ENCODE measurements around the gene FADS3.
"Not testable (repeated sequence)": the region's sequence is repeated elsewhere in the genome, so short reads cannot be mapped to it uniquely, and the experiment has no call there.

Gene FADS3

GRCh38 chr11:61883327-61883726, 8.0 kb downstream of the FADS3 start:
- H3K27ac ChIP-seq = no peak overlapping the region
- no peak for DNase-seq (ENCODE audit: low read depth, low spot score)

- DNase-seq (ENCODE audit: low read depth, low spot score) = no peak
- H3K27ac ChIP-seq = no peak overlapping the region
Observed at GRCh38 chr11:61882879-61883278, 8.5 kb downstream of the FADS3 start.

GRCh38 chr11:61882267-61882666, 9.1 kb downstream of the FADS3 start:
- DNase-seq (ENCODE audit: low read depth, low spot score); H3K27ac ChIP-seq: not testable (repeated sequence)

GRCh38 chr11:61881397-61881796, 9.9 kb downstream of the FADS3 start:
- no peak overlapping the region for H3K27ac ChIP-seq
- DNase-seq (ENCODE audit: low read depth, low spot score) = no peak

GRCh38 chr11:61880454-61880853, 10.9 kb downstream of the FADS3 start:
- DNase-seq (ENCODE audit: low read depth, low spot score) = no peak
- H3K27ac ChIP-seq = no peak overlapping the region

GRCh38 chr11:61880031-61880430, 11.3 kb downstream of the FADS3 start:
- DNase-seq (ENCODE audit: low read depth, low spot score) = no peak
- no peak overlapping the region for H3K27ac ChIP-seq

- no peak for DNase-seq (ENCODE audit: low read depth, low spot score)
- no peak overlapping the region for H3K27ac ChIP-seq
Observed at GRCh38 chr11:61879152-61879551, 12.2 kb downstream of the FADS3 start.

GRCh38 chr11:61875698-61876097, 15.6 kb downstream of the FADS3 start:
- no peak overlapping the region for H3K27ac ChIP-seq
- no peak for DNase-seq (ENCODE audit: low read depth, low spot score)

GRCh38 chr11:61874853-61875252, 16.5 kb downstream of the FADS3 start:
- H3K27ac ChIP-seq = no peak overlapping the region
- no peak for DNase-seq (ENCODE audit: low read depth, low spot score)

GRCh38 chr11:61874377-61874809, 17.0 kb downstream of the FADS3 start:
- H3K27ac ChIP-seq = no peak overlapping the region
- DNase-seq (ENCODE audit: low read depth, low spot score) = no peak

- DNase-seq (ENCODE audit: low read depth, low spot score) = no peak
- no peak overlapping the region for H3K27ac ChIP-seq
Observed at GRCh38 chr11:61873588-61874376, 17.6 kb downstream of the FADS3 start.

- no peak for DNase-seq (ENCODE audit: low read depth, low spot score)
- H3K27ac ChIP-seq = no peak overlapping the region
Observed at GRCh38 chr11:61872935-61873565, 18.3 kb downstream of the FADS3 start.

GRCh38 chr11:61871158-61871597, 20.2 kb downstream of the FADS3 start:
- no peak for DNase-seq (ENCODE audit: low read depth, low spot score)
- H3K27ac ChIP-seq = no peak overlapping the region

GRCh38 chr11:61870541-61871031, 20.8 kb downstream of the FADS3 start:
- H3K27ac ChIP-seq = no peak overlapping the region
- DNase-seq (ENCODE audit: low read depth, low spot score) = no peak

- no peak overlapping the region for H3K27ac ChIP-seq
Observed at GRCh38 chr11:61869708-61870451, 21.5 kb downstream of the FADS3 start.

GRCh38 chr11:61869429-61869707, 22.0 kb downstream of the FADS3 start:
- no peak for DNase-seq (ENCODE audit: low read depth, low spot score)
- H3K27ac ChIP-seq = no peak overlapping the region

More at GRCh38 chr11:61869708-61870451, 21.5 kb downstream of the FADS3 start:
- no peak for DNase-seq (ENCODE audit: low read depth, low spot score)

GRCh38 chr11:61868571-61869428, 22.5 kb downstream of the FADS3 start:
- H3K27ac ChIP-seq = no peak overlapping the region
- DNase-seq (ENCODE audit: low read depth, low spot score) = no peak

- DNase-seq (ENCODE audit: low read depth, low spot score) = no peak
- H3K27ac ChIP-seq = no peak overlapping the region
Observed at GRCh38 chr11:61866958-61867343, 24.4 kb downstream of the FADS3 start.

GRCh38 chr11:61866231-61866957, 25.0 kb downstream of the FADS3 start:
- DNase-seq (ENCODE audit: low read depth, low spot score) = no peak
- H3K27ac ChIP-seq = no peak overlapping the region

All from epithelial cell of prostate (primary cell).